ENCODE results near the gene S100B. TPM values are rescaled to one million over a fixed set of nuclear protein-coding genes. Genes with fewer than 3 reads are reported as not detected.

S100B gene
- total and polyA plus RNA-seq, 9 of the 15 experiments (the other 6 are each of a cell fraction or from before 2014, with no cell fraction given) = not detected

- Histone ChIP-seq H3K27ac (ENCODE audit: extremely low read depth, low read depth, low read length) (no peak overlapping the region), H3K9me3 (replicated peaks; ENCODE audit: control insufficient read depth, insufficient read depth, low read depth, low read length) (peaks cover 10% of the 10 kb centered on the region; the same call in 1 of the 2 replicates), H3K9me1 (ENCODE audit: control insufficient read depth, insufficient read depth, low read length) (no peaks in the 10 kb centered on the region), H3K4me3 (no peak overlapping the region), H4K20me1 (replicated peaks; ENCODE audit: control insufficient read depth, insufficient read depth, low read length) (no peaks in the 10 kb centered on the region), H3K36me3 (ENCODE audit: control insufficient read depth, insufficient read depth, low read length) (peaks cover 74% of the 10 kb centered on the region), H2AFZ (ENCODE audit: low read depth, low read length) (no peak overlapping the region), H3K79me2 (ENCODE audit: control insufficient read depth, insufficient read depth, low read length) (no peaks in the 10 kb centered on the region), H3K4me1 (replicated peaks in 1 of 2; ENCODE audit: control insufficient read depth in 2 of 2, insufficient read depth in 2 of 2, low read length in 2 of 2) (no peaks in the 10 kb centered on the region), H3K4me2 (ENCODE audit: insufficient read depth, low read length) (no peak overlapping the region), H3K9ac (ENCODE audit: insufficient read depth in 1 of 2, low read depth in 2 of 2, low read length in 2 of 2) (no peak overlapping the region; a peak in 1 of 4 replicates), H3K27me3 (ENCODE audit: control insufficient read depth in 2 of 2, insufficient read depth in 2 of 2, low read length in 2 of 2) (no peaks in the 10 kb centered on the region)
- 95% methylated on average over 6 of the region's 7 CpGs for WGBS (ENCODE audit: insufficient coverage, low coverage, missing lambda C conversion rate)
- no TSS peak for BruUV-seq (replicated peaks)
- in situ Hi-C loops (cut with MboI) (no loop called here), intact Hi-C loops (cut with micrococcal nuclease) (no loop called here)
- no peak for ATAC-seq
- no peak for FAIRE-seq
- ChIA-PET CTCF (ENCODE audit: low intra/inter-chr PET ratio) (no interaction called here), POLR2A (interaction anchor here (0.9 kb wide), 1 partner anchor 15 kb away, joined by 5 read pairs; no protein-coding TSS in a partner anchor)
- no peak for DNase-seq (ENCODE audit: extremely low read depth in 1 of 4, low spot score in 3 of 4)
- no peak for TF ChIP-seq SOX6 (IDR thresholded peaks at IDR 0.05)
- TF ChIP-seq GTF2E2 (tag; IDR thresholded peaks at IDR 0.05) = no peak
- no peak for TF ChIP-seq ZBTB7A (IDR thresholded peaks at IDR 0.05; ENCODE audit: borderline replicate concordance, control insufficient read depth, low read depth, low read length)
- no peak for TF ChIP-seq HDAC3 (IDR thresholded peaks at IDR 0.05; ENCODE audit: borderline replicate concordance, partially characterized antibody)
- no peak for TF ChIP-seq FOXA3 (CRISPR knock-in tag; conservative IDR thresholded peaks at IDR 0.05 in 1 of 2, IDR thresholded peaks at IDR 0.05 in 1 of 2)
- TF ChIP-seq ZNF551 (CRISPR knock-in tag; IDR thresholded peaks at IDR 0.05) = no peak
- TF ChIP-seq ZHX1 (conservative IDR thresholded peaks at IDR 0.05; ENCODE audit: low read length) = no peak
- no peak for TF ChIP-seq ZNF436 (CRISPR knock-in tag; IDR thresholded peaks at IDR 0.05)
- no peak for TF ChIP-seq ZNF217 (CRISPR knock-in tag; IDR thresholded peaks at IDR 0.05)
- no peak for TF ChIP-seq TOE1 (IDR thresholded peaks at IDR 0.05; ENCODE audit: borderline replicate concordance)
- TF ChIP-seq TOE1 (CRISPR knock-in tag; IDR thresholded peaks at IDR 0.05; ENCODE audit: borderline replicate concordance, low read depth) = no peak
- no peak for TF ChIP-seq DPF2 (IDR thresholded peaks at IDR 0.05)
- TF ChIP-seq SAP30 (IDR thresholded peaks at IDR 0.05; ENCODE audit: borderline replicate concordance, insufficient read depth, low read depth, low read length, poor library complexity, severe bottlenecking) = no peak
- no peak for TF ChIP-seq GTF2B (IDR thresholded peaks at IDR 0.05; ENCODE audit: extremely low read depth, insufficient read length)
- no peak for TF ChIP-seq ARHGAP35 (IDR thresholded peaks at IDR 0.05; ENCODE audit: partially characterized antibody)
- no peak for TF ChIP-seq CHAMP1 (IDR thresholded peaks at IDR 0.05)
- no peak for TF ChIP-seq ZNF121 (CRISPR knock-in tag; conservative IDR thresholded peaks at IDR 0.05)
These were observed 46.2 kb upstream of the S100B start for GRCh38 chr21:46651121-46651520.

All from K562 (cell line).